ENCODE results near the gene TRIM15.

GRCh38 chr6:30156774-30157173 lies 6.6 kb upstream of the TRIM15 start:
- TF ChIP-seq EZH2 (IDR thresholded peaks at IDR 0.05; ENCODE audit: insufficient read depth, poor library complexity, severe bottlenecking): no peak
- TF ChIP-seq EZH2phosphoT487 (IDR thresholded peaks at IDR 0.05; ENCODE audit: insufficient read depth, low read depth): no peak

All from GM23248 (cell line).